ENCODE data around the gene KCNQ1. TPM values are rescaled to one million over a fixed set of nuclear protein-coding genes. Genes with fewer than 3 reads are reported as not detected.

The KCNQ1 gene
- total and polyA plus RNA-seq, 2 donors (not counting 1 experiment from before 2014, with no cell fraction given), result not detected

DNA sequence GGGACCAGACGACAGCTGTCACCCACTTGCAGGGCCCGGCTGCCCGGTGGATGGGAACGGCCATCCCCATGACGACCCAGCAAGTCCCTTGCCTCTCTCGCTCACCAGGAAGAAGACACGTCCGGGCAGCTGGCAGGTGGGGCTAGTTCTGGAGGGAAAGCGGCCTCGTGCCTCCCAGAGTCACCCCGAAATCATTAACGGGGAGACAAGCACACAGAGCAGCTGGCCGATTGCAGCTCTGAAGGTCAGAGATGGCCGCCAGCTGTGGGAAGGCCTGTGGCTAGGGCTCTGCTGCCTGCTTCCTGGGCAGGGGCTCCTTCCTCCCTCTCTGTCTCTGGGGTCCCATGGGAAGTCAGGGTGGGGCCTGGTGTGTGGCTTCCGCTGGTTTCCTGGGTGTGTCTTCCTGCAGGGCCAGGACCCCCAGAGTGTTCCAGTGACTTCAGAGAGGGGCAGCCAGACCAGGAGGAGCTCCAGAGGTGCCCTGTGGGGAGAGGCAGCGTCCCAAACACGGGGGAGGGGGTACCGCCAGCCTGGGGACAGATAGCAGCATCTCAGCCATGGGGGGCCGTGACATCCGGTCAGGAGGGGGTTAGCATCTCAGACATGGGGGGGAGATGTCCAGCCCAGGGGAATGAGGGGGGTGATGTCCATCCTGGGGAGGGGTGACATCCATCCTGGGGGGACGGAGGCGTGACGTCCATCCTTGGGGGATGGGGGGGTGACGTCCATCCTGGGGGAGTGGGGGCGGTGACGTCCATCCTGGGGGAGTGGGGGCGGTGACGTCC lies 114.9 kb downstream of the KCNQ1 start:
- no peak for DNase-seq (ENCODE audit: low read depth in 2 of 2)
- no peak overlapping the region for H3K27ac ChIP-seq (ENCODE audit: insufficient read depth, low read length)
- no peak overlapping the region for H3K9ac ChIP-seq (ENCODE audit: insufficient read depth, low read length)
- H3K79me2 ChIP-seq (ENCODE audit: control insufficient read depth, insufficient read depth, low read length), result no peaks in the 10 kb centered on the region
- H3K4me1 ChIP-seq (ENCODE audit: control insufficient read depth, extremely low read depth, insufficient read depth, low read length), result no peaks in the 10 kb centered on the region
- no peak for TF ChIP-seq EZH2 (IDR thresholded peaks at IDR 0.05; ENCODE audit: low read length, missing control alignments)
- TF ChIP-seq, protein P1, sequence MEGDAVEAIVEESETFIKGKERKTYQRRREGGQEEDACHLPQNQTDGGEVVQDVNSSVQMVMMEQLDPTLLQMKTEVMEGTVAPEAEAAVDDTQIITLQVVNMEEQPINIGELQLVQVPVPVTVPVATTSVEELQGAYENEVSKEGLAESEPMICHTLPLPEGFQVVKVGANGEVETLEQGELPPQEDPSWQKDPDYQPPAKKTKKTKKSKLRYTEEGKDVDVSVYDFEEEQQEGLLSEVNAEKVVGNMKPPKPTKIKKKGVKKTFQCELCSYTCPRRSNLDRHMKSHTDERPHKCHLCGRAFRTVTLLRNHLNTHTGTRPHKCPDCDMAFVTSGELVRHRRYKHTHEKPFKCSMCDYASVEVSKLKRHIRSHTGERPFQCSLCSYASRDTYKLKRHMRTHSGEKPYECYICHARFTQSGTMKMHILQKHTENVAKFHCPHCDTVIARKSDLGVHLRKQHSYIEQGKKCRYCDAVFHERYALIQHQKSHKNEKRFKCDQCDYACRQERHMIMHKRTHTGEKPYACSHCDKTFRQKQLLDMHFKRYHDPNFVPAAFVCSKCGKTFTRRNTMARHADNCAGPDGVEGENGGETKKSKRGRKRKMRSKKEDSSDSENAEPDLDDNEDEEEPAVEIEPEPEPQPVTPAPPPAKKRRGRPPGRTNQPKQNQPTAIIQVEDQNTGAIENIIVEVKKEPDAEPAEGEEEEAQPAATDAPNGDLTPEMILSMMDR (conservative IDR thresholded peaks at IDR 0.05 in 1 of 2, IDR thresholded peaks at IDR 0.05 in 1 of 2; ENCODE audit: low read depth in 1 of 2, low read length in 2 of 2), result no peak
- no peak overlapping the region for H3K4me2 ChIP-seq (ENCODE audit: extremely low read depth, insufficient read depth, low read length)
- H4K20me1 ChIP-seq (ENCODE audit: control insufficient read depth, extremely low read depth, insufficient read depth, low read length), result no peaks in the 10 kb centered on the region
- H3K9me3 ChIP-seq (ENCODE audit: control insufficient read depth, insufficient read depth, low read depth, low read length), result no peaks in the 10 kb centered on the region
- H3K36me3 ChIP-seq (ENCODE audit: control insufficient read depth, insufficient read depth, low read length), result no peaks in the 10 kb centered on the region
- no peak overlapping the region for H2AFZ ChIP-seq (ENCODE audit: low read length)
- no peak overlapping the region for H3K4me3 ChIP-seq (replicated peaks in 1 of 4; ENCODE audit: control extremely low read depth in 1 of 4, insufficient read depth in 1 of 4, low read depth in 3 of 4, low read length in 4 of 4)
- peaks cover 3% of the 10 kb centered on the region for H3K27me3 ChIP-seq (ENCODE audit: control insufficient read depth, insufficient read depth, low read length)

DNA sequence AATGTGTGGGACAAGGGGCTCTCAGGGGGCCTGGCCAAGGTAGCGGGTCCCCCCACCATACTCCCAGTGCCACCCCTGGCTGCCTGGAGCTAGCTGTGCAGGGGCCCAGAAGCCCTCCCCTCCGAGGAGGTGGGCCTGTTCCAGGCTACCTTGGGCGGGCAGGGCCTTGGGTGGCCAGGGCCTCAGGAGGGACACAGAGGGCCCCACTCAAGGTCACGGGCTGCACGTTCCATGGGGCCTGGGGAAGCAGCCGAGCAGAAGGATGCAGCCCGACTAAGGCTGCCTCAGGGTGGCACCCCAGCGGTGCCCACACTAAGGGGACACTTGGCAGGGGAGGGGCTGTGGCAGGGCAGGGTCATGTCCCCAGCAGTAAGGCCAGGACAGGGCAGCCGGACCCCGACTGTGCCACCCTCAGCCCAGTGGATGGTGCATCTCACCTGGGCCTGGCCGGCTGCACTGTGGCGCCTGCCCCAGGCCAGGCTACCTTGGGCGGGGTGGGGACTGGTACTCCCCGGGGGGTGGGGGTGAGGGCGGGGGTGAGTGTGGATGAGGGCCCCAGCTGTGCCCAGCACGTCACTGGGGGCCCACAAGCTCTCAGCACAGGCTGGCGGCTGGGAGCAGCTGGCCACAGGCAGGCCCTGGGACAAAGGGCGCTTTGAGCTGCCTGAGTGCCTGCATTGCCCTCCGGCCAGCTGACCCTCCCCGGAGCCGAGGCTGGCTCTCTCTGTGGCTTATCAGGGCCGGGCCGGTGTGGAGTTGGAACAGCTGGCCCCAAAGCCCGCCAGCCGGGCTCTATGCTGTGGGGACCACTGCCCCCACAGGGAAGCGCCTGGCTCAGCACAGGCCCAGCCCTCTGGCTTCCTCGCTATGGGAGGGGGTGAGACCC lies 117.1 kb downstream of the KCNQ1 start:
- DNase-seq (ENCODE audit: low read depth in 2 of 2), result no peak
- Histone ChIP-seq H3K36me3 (ENCODE audit: control insufficient read depth, insufficient read depth, low read length) (no peaks in the 10 kb centered on the region), H3K79me2 (ENCODE audit: control insufficient read depth, insufficient read depth, low read length) (no peaks in the 10 kb centered on the region), H3K4me2 (ENCODE audit: extremely low read depth, insufficient read depth, low read length) (no peak overlapping the region), H3K27ac (ENCODE audit: insufficient read depth, low read length) (no peak overlapping the region), H3K4me3 (replicated peaks in 1 of 4; ENCODE audit: control extremely low read depth in 1 of 4, insufficient read depth in 1 of 4, low read depth in 3 of 4, low read length in 4 of 4) (no peak overlapping the region), H3K27me3 (ENCODE audit: control insufficient read depth, insufficient read depth, low read length) (peaks cover 3% of the 10 kb centered on the region), H2AFZ (ENCODE audit: low read length) (no peak overlapping the region), H4K20me1 (ENCODE audit: control insufficient read depth, extremely low read depth, insufficient read depth, low read length) (no peaks in the 10 kb centered on the region), H3K9me3 (ENCODE audit: control insufficient read depth, insufficient read depth, low read depth, low read length) (no peaks in the 10 kb centered on the region), H3K4me1 (ENCODE audit: control insufficient read depth, extremely low read depth, insufficient read depth, low read length) (no peaks in the 10 kb centered on the region), H3K9ac (ENCODE audit: insufficient read depth, low read length) (no peak overlapping the region)
- TF ChIP-seq, protein P1 (conservative IDR thresholded peaks at IDR 0.05 in 1 of 2, IDR thresholded peaks at IDR 0.05 in 1 of 2; ENCODE audit: low read depth in 1 of 2, low read length in 2 of 2), result no peak
- no peak for TF ChIP-seq EZH2 (IDR thresholded peaks at IDR 0.05; ENCODE audit: low read length, missing control alignments)

DNA sequence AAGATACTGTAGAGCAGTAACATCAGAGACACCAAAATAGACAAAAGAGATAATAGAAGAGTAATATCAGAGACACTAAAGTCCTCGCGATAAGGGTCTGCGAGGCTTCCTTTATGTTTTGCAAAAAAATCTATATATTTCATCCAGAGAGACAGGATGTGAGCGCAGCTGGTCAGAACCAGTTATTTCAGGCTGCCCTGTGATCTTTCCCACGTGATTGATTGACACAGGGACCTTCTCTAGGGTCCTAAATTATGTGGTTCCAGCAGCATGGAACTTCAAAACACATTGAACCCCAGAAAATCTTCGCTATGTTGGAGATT lies 118.0 kb downstream of the KCNQ1 start:
- H3K36me3 ChIP-seq (ENCODE audit: control insufficient read depth, insufficient read depth, low read length), result no peaks in the 10 kb centered on the region
- TF ChIP-seq, protein P1 (conservative IDR thresholded peaks at IDR 0.05 in 1 of 2, IDR thresholded peaks at IDR 0.05 in 1 of 2; ENCODE audit: low read depth in 1 of 2, low read length in 2 of 2), result no peak
- no peak for TF ChIP-seq EZH2 (IDR thresholded peaks at IDR 0.05; ENCODE audit: low read length, missing control alignments)
- H3K79me2 ChIP-seq (ENCODE audit: control insufficient read depth, insufficient read depth, low read length), result no peaks in the 10 kb centered on the region
- H3K9ac ChIP-seq (ENCODE audit: insufficient read depth, low read length), result no peak overlapping the region
- no peaks in the 10 kb centered on the region for H3K27me3 ChIP-seq (ENCODE audit: control insufficient read depth, insufficient read depth, low read length)
- H4K20me1 ChIP-seq (ENCODE audit: control insufficient read depth, extremely low read depth, insufficient read depth, low read length), result no peaks in the 10 kb centered on the region
- H3K4me1 ChIP-seq (ENCODE audit: control insufficient read depth, extremely low read depth, insufficient read depth, low read length), result no peaks in the 10 kb centered on the region
- H3K27ac ChIP-seq (ENCODE audit: insufficient read depth, low read length), result no peak overlapping the region
- H3K4me2 ChIP-seq (ENCODE audit: extremely low read depth, insufficient read depth, low read length), result no peak overlapping the region
- no peak for DNase-seq (ENCODE audit: low read depth in 2 of 2)
- no peak overlapping the region for H2AFZ ChIP-seq (ENCODE audit: low read length)
- H3K4me3 ChIP-seq (replicated peaks in 1 of 4; ENCODE audit: control extremely low read depth in 1 of 4, insufficient read depth in 1 of 4, low read depth in 3 of 4, low read length in 4 of 4), result no peak overlapping the region
- H3K9me3 ChIP-seq (ENCODE audit: control insufficient read depth, insufficient read depth, low read depth, low read length), result no peaks in the 10 kb centered on the region

Data from fibroblast of lung (primary cell).